ENCODE data around the gene SEC24B.

- no peak for TF ChIP-seq POLR2AphosphoS5 (IDR thresholded peaks at IDR 0.05; ENCODE audit: borderline replicate concordance, low read depth, low read length)
- no peak for TF ChIP-seq EZH2 (IDR thresholded peaks at IDR 0.05)
- TF ChIP-seq FOXP2 (optimal IDR thresholded peaks at IDR 0.05; ENCODE audit: control extremely low read depth, extremely low read length, insufficient read depth): no peak
Observed at GRCh38 chr4:109486007-109486406, 52.4 kb downstream of the SEC24B start.
